HG02610 (cell line): ENCODE results near the gene OST4.

Experiments
- ATAC-seq: cut with Tn5 transposase; IDR thresholded peaks from one replicate; pipeline ENCODE4 v1.9.1; 2021; ENCODE audit warnings: mild to moderate bottlenecking, moderate library complexity; ENCODE audit not compliant: unreplicated experiment

OST4 gene

GRCh38 chr2:27054721-27055120 is 16.7 kb downstream of the OST4 start:
- ATAC-seq, result no peak

GRCh38 chr2:27053776-27054175 is 17.7 kb downstream of the OST4 start:
- ATAC-seq, result no peak

GRCh38 chr2:27053321-27053720 is 18.1 kb downstream of the OST4 start:
- ATAC-seq, result no peak

GRCh38 chr2:27051902-27052645 is 19.4 kb downstream of the OST4 start:
- no peak for ATAC-seq

- peak; percentile 67 for ATAC-seq
Observed at GRCh38 chr2:27050996-27051901, 20.2 kb downstream of the OST4 start, which contains the start of gene AGBL5. TSS of gene AGBL5 (plus strand) at chr2:27051668. CDS start at chr2:27052959, 1,291 bp downstream.

DNA sequence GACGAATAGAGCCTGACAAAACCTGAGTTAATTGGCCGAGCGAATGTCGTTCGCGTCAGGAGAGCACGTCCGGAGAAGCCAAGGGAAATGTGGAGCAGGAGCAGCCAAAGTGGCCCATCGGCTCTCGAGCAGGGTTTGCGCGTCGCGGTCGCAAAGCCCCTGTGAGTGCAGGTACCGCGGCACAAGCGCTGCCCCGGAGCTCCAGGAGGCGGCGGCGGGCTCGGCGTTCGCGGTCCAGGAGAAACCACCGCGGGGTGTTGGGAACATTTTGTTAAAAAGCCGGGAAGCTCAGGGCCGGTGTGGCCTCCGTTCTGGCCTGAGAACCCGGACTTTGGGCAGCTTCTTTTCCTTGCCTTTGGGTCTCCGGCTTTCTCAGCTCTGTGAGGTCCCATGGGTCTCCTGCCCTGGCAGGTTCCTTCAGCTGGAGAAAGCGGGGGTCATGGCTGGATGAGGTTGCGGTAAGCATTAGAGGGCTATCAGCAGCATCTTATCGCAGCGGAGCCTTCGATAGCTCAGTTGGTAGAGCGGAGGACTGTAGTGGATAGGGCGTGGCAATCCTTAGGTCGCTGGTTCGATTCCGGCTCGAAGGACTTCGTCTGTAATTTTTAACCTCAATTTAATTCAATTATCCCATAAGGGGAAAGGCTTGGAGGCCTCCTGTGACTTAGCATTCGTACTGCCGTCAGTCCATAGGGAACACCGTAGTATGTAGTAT is 21.0 kb downstream of the OST4 start:
- peak; percentile 70 for ATAC-seq

GRCh38 chr2:27049422-27050280 is 21.8 kb downstream of the OST4 start:
- ATAC-seq, result peak; percentile 25

DNA sequence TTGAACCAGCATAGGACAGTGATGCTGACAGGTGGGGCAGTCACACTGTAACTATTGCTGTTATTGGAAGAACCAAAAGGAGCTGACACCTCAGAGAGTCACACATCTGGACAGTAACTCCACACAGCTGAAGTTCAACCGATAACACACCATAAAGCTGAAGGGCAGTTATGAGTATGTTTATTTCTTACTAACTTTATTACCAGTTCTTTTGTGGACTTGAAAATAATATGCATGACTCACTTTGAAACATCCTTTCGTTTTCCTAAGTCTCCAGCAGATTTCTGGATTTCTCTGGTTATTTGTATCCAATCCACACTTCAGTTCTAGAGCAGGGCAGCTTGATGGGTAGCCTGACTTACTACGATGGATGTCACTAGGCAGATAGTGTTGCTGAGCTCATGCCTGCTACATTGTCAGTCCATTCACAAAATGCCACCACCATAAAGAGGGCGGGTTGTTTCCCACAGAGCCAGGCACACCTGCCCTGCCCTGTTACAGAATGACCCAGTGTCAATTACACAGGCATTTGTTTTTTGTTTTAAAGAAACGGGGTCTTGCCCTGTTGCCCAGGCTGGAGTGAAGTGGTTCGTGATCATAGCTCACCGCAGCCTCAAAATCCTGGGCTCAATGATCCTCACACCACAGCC is 28.3 kb downstream of the OST4 start:
- no peak for ATAC-seq

DNA sequence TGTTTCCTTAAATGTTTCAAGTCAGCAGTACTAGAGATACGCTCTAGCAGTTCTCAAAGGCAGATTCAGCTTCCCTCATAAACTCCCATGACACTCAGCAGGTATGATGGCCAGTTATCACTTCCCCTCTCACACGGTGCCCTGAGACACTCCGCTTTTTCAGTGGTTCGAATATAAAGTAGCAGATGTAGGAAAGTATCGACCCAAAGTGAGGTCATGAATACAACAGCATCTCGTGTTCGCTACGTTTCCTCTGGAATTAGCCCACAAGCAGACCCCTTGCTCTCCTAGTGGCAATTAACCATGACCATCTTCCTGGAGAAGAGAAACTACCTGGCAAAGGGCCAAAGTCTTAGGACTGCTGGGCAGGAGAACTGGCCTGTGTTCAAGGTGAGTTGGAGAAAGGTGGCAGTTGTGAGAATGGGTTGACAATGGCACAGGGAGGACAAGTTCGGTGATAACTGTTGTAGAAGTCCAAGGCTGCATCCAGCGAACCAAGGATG is 29.2 kb downstream of the OST4 start:
- ATAC-seq, result no peak

- no peak for ATAC-seq
Observed at GRCh38 chr2:27041752-27042151, 29.7 kb downstream of the OST4 start.

DNA sequence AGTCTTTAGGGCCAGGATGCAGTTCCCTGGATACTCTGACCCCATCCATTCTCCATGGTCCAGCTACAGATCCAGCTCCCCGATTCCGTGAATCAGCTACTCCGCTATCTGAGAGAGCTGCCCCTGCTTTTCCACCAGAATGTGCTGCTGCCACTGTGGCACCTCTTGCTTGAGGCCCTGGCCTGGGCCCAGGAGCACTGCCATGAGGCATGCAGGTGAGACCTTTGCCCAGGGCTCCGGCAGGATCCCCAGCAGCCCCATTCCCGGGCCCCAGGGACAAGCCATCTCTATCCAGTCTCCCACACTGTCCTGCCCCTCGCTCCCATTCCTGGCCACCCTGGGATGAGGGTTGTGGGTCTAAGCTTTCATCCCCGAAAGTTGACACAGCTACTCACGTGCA is 31.2 kb downstream of the OST4 start:
- ATAC-seq, result no peak

- ATAC-seq, result no peak
Observed at GRCh38 chr2:27039871-27040270, 31.6 kb downstream of the OST4 start.

GRCh38 chr2:27039426-27039825 is 32.0 kb downstream of the OST4 start:
- ATAC-seq, result no peak

DNA sequence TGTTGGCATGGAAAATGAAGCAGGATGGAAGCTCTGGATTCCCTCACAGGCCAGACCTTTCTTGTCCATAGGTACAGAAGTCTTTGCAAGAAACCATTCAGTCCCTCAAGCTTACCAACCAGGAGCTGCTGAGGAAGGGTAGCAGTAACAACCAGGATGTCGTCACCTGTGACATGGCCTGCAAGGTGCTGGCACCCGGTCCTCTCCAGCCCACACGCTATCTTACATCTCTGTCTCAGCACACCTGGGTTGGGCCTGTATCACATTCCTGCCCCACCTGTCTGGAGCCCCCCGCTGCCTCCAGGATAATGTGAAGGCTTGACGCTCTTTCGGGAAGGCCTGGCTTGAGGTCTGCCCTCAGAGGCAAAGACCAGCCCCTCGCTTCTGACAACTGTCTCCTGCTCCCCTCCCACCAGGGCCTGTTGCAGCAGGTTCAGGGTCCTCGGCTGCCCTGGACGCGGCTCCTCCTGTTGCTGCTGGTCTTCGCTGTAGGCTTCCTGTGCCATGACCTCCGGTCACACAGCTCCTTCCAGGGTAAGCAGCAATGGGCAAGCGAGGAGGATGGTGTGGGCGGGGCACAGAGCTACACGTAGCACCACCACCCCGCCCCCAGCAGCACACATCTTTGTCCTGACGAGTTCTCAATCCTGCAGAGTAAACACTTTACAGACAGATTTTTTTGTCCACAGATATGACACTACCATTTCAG is 32.7 kb downstream of the OST4 start:
- ATAC-seq, result no peak

DNA sequence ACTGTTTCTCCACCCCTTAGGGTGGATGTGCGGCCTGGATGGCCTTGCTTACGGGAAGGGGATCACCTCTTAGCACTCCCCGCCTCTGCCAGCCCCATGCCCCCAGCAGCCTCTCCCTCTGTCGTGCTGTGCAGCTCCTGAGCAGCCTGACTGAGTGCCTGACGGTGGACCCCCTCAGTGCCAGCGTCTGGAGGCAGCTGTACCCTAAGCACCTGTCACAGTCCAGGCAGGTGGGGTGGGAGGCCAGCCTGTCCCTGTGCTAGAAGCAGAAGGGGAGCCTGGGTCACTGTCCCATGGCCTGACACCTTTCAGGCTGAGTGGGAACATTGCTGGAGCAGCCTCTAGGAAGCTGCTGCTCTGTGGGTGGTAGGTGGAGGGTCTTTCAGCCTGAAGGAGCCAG is 33.4 kb downstream of the OST4 start:
- no peak for ATAC-seq

GRCh38 chr2:27033253-27033852 is 38.1 kb downstream of the OST4 start:
- ATAC-seq, result no peak

- ATAC-seq, result peak; percentile 84
Observed at GRCh38 chr2:27032495-27033252, 38.8 kb downstream of the OST4 start, which contains the start of gene TMEM214. TSS of gene TMEM214 (plus strand) at chr2:27032965. CDS start at chr2:27033016, 51 bp downstream.

DNA sequence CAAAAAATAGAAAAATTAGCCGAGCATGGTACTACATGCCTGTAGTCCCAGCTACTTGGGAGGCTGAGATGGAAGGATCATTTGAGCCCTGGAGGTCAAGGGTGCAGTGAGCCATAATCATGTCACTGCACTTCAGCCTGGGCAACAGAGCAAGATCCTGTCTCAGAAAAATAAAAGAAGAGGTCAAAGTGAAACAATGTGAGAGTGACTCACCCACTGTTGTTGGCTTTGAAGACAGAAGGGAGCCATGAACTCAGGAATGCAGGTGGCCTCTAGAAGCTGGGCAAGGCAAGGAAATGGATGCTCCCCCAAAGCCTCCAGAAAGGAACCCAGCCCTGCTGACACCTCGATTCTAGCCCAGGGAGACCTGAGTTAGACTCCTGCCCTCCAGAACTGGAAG is 42.4 kb downstream of the OST4 start:
- no peak for ATAC-seq
